Activated CD8-positive, alpha-beta T cell treated with anti-CD3 and anti-CD28 coated beads for 36 hours (primary cell): Measurements from ENCODE around the gene TCTN1. TPM values are rescaled to one million over a fixed set of nuclear protein-coding genes. Genes with fewer than 3 reads are reported as not detected.

ENCODE experiments used
- ATAC-seq: fragments of 200-7000 bp; cut with Tn5 transposase; one replicate; pipeline ENCODE4 v1.10.0; 2021; ENCODE audit warnings: mild to moderate bottlenecking, moderate library complexity
- CTCF ChIA-PET: fragments of 350-600 bp; sonication (Branson Sonifier 250); formaldehyde crosslinking; loops from one replicate; lab custom pipeline; 2021; ENCODE audit warnings: antibody characterized with exemption; lab: Charles Lee
- POLR2A ChIA-PET: fragments of 350-600 bp; sonication (Branson Sonifier 250); formaldehyde crosslinking; loops from one replicate; lab custom pipeline; 2021; ENCODE audit warnings: antibody characterized with exemption; lab: Charles Lee
- DNase-seq: peaks from one replicate; pipeline ENCODE4 v3.0.0-alpha.2; 2020
- H3K27ac Mint-ChIP-seq: one replicate; pipeline ENCODE4 v1.8.0; 2021; ENCODE audit warnings: mild to moderate bottlenecking, mixed read lengths
- H3K27me3 Mint-ChIP-seq: one replicate; pipeline ENCODE4 v1.8.0; 2021; ENCODE audit warnings: mixed read lengths
- H3K36me3 Mint-ChIP-seq: one replicate; pipeline ENCODE4 v1.8.0; 2021; ENCODE audit warnings: low read depth, mixed read lengths
- H3K4me1 Mint-ChIP-seq: one replicate; pipeline ENCODE4 v1.8.0; 2021; ENCODE audit warnings: low read depth, mixed read lengths
- H3K4me3 Mint-ChIP-seq: one replicate; pipeline ENCODE4 v1.8.0; 2021; ENCODE audit warnings: mild to moderate bottlenecking, moderate library complexity, mixed read lengths
- H3K9me3 Mint-ChIP-seq: one replicate; pipeline ENCODE4 v1.8.0; 2021; ENCODE audit warnings: mixed read lengths
- intact Hi-C: fragments of 100-400 bp; cut with micrococcal nuclease; formaldehyde crosslinking; loops from one replicate; pipeline ENCODE4 v1.10.0; 2022
- total RNA-seq, 2 experiments: library from RNA; stranded (reverse); gene quantifications; one replicate each; pipeline ENCODE4 v1.2.3, GENCODE V29; 2021
- TF ChIP-seq, protein P1 (sequence below): fragments of 200-600 bp; IDR thresholded peaks from one replicate; pipeline ENCODE4 v1.8.0; 2022; ENCODE audit warnings: antibody characterized with exemption, mild to moderate bottlenecking

Gene TCTN1
- total RNA-seq, 2 experiments from 2014 or later = 7.9 to 8.6 TPM

DNA sequence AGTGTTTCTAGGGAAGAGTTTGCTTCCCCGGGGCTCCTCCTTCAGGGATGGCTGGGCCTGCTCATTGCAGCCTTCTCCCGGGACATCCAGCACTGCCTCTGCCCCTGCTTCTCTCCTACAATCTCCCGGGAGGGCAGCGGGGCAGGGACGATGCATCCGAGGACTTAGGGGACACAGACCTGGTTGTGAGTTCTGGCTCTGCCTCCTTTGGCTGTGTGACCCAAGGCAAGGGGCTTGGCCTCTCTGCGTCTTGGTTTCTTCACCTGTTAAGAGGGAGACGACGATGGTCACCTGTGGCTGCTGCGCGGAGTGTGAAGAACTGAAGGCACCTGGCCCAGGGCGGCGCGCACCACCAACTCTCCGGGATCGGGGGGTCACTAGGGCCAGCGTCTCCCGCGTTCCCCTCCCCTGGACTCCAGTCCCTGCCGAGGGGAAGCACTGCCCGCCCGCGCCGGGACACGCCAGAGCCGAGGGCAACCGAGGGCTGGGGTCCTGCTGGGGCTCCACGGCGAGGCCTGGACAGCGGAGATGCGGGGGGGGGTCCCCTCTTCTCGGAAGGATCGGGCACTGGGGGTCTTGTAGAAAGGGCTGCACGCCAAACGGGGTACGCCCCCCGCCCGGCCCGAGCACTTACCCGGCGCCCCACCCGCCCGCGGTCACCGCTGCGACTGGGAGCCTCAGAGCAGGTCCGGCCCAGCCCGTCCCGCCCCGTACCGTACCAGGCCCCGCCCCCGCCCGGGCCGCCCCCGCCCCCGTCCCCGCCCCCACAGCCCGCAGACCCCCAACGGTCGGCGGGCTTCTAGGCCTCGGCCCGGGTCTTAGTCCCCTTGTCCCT lies 74.7 kb downstream of the TCTN1 start, which contains the start of gene HVCN1:
HVCN1 (minus strand) TSS at position 670 of the 835 bp plus-strand sequence. CDS start 5,870 bp downstream, outside the sequence.
- DNase-seq (peak; percentile 41), ATAC-seq (peak; percentile 46)
- Mint-ChIP-seq H3K4me1 (peaks cover 50% of the 10 kb centered on the region), H3K27me3 (no peaks in the 10 kb centered on the region), H3K27ac (peak within 1 kb of the TSS; percentile 96), H3K4me3 (peak within 1 kb of the TSS; percentile 90), H3K9me3 (no peaks in the 10 kb centered on the region), H3K36me3 (peaks cover 25% of the 10 kb centered on the region)
- TF ChIP-seq, protein P1, sequence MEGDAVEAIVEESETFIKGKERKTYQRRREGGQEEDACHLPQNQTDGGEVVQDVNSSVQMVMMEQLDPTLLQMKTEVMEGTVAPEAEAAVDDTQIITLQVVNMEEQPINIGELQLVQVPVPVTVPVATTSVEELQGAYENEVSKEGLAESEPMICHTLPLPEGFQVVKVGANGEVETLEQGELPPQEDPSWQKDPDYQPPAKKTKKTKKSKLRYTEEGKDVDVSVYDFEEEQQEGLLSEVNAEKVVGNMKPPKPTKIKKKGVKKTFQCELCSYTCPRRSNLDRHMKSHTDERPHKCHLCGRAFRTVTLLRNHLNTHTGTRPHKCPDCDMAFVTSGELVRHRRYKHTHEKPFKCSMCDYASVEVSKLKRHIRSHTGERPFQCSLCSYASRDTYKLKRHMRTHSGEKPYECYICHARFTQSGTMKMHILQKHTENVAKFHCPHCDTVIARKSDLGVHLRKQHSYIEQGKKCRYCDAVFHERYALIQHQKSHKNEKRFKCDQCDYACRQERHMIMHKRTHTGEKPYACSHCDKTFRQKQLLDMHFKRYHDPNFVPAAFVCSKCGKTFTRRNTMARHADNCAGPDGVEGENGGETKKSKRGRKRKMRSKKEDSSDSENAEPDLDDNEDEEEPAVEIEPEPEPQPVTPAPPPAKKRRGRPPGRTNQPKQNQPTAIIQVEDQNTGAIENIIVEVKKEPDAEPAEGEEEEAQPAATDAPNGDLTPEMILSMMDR = no peak
- intact Hi-C loops = no loop called here
- ChIA-PET POLR2A (interaction anchor here (1.0 to 1.5 kb wide), 2 partner anchors 10 to 24 kb away, joined by 3 read pairs; no protein-coding TSS in a partner anchor), CTCF (no interaction called here)

DNA sequence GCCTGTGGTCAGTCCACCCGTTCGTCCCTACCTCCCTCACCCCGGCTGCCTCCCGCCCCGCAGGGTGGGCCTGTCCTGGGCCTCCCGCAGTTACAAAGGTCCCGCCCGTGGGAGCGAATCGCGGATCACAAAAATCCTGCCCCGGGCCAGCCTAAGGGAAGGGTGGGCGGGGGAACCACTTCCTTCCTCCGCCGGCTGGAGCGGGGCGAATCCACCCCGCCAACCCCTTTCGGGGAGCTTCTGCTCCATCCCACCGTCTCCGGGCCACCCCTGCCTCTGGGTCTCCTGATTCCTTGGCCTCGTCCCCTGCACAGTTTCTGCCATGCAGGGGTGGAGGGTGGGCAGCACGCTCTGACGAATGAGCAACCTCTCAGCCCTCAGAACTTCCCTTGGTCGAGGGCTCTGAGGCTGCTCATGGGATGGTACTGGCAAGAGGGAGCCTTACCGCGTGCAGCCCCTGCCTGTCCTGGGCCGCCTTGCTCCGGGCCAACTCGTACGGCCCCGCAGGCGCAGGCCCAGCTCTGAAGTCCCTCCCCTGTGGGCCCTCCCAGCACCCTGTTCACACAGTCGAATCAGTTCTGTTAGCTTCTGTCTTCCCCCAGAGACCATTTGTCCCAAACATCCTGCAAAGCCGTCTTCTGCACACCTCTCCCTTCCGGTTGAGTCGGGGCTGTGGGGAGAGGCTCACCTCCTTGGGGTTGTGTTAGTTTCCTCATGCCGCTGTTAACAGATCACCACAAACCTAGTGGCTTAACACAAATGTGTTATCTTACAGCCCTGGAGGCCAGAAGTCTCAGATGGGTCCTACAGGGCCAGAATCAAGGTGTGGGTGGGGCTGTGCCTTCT lies 75.6 kb downstream of the TCTN1 start:
- peak overlapping the region; percentile 96 for H3K27ac Mint-ChIP-seq
- TF ChIP-seq, protein P1 = no peak
- ChIA-PET CTCF (interaction anchor here (1.0 kb wide), 1 partner anchor 12 kb away, joined by 3 read pairs; no protein-coding TSS in a partner anchor), POLR2A (interaction anchor here (0.7 to 1.7 kb wide), 6 partner anchors 18 to 75 kb away, joined by 3 to 7 read pairs (median 4); partner anchors contain the start of gene TCTN1)
- intact Hi-C loops = no loop called here
- no peaks in the 10 kb centered on the region for H3K27me3 Mint-ChIP-seq
- peaks cover 45% of the 10 kb centered on the region for H3K4me1 Mint-ChIP-seq
- no peaks in the 10 kb centered on the region for H3K9me3 Mint-ChIP-seq
- DNase-seq = peak; percentile 73
- peak; percentile 76 for ATAC-seq
- H3K36me3 Mint-ChIP-seq = peaks cover 23% of the 10 kb centered on the region
- peak overlapping the region; percentile 90 for H3K4me3 Mint-ChIP-seq

DNA sequence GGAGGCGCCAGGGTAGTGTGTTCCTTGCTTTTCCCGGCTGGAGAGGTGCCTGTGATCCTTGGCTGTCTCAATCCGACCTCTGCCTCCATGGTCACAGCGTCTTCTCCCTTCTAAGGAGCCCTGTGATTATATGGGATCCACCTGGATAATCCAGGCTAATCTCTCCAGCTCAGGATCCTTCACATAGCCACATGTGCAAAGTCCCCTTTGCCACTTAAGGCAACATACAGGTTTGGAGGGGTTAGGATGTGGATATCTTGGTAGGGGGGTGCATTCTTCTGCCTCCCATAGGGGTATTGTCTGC lies 76.2 kb downstream of the TCTN1 start:
- ATAC-seq (no peak), DNase-seq (no peak)
- TF ChIP-seq, protein P1 = no peak
- Mint-ChIP-seq H3K4me3 (peak overlapping the region; percentile 90), H3K27me3 (no peaks in the 10 kb centered on the region), H3K9me3 (no peaks in the 10 kb centered on the region), H3K36me3 (peaks cover 21% of the 10 kb centered on the region), H3K4me1 (peaks cover 40% of the 10 kb centered on the region), H3K27ac (peak overlapping the region; percentile 96)
- intact Hi-C loops = no loop called here
- CTCF ChIA-PET = interaction anchor here (1.0 kb wide), 1 partner anchor 11 kb away, joined by 3 read pairs; no protein-coding TSS in a partner anchor
- POLR2A ChIA-PET = interaction anchor here (1.1 to 1.7 kb wide), 4 partner anchors 17 to 76 kb away, joined by 3 to 7 read pairs (median 5); partner anchors contain the start of gene TCTN1

DNA sequence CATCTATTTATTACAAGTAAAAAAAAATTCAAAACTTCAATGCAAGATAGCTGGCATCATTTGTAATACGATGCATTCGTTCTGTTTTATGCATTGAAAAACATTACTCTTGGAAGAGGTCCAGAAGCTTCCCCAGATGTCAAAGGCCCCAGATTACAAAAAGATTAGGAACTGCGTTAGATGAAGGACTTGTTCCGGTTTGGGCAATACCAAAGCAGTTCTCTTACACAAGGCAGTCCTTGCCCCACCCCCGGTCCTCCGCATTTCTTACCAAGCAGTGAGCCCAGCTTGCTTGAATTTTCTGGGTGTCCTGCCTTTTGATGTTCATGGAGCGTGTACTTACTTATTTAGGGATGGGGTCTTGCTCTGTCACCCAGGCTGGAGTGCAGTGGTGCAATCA lies 79.8 kb downstream of the TCTN1 start:
- ChIA-PET POLR2A (no interaction called here), CTCF (no interaction called here)

More for the DNA sequence above, 79.8 kb downstream of the TCTN1 start:
- TF ChIP-seq, protein P1 = no peak
- no peak for DNase-seq
- intact Hi-C loops = no loop called here
- Mint-ChIP-seq H3K9me3 (no peaks in the 10 kb centered on the region), H3K4me1 (peaks cover 27% of the 10 kb centered on the region), H3K27me3 (no peaks in the 10 kb centered on the region), H3K36me3 (no peaks in the 10 kb centered on the region), H3K4me3 (no peak overlapping the region), H3K27ac (peak overlapping the region; percentile 7)
- ATAC-seq = no peak
